HL-60 (cell line): ENCODE results near the gene SLC7A4.
A peak's percentile ranks its signal among the peaks of the same experiment; 100 is the strongest.

Source experiments
- POLR2AphosphoS5 ChIP-seq: IDR thresholded peaks from 2 replicates; pipeline ENCODE4 v1.6.1; 2012; ENCODE audit warnings: low read depth
- TF ChIP-seq, protein P1 (sequence below): IDR thresholded peaks from one replicate; pipeline ENCODE4 v1.5.1; 2011; ENCODE audit warnings: low read length, control low read depth, inconsistent platforms; ENCODE audit not compliant: insufficient read depth
- TF ChIP-seq, protein P2 (sequence below): IDR thresholded peaks from 2 replicates; pipeline ENCODE4 v1.6.1; 2012; ENCODE audit warnings: low read depth; ENCODE audit not compliant: insufficient replicate concordance

DNA sequence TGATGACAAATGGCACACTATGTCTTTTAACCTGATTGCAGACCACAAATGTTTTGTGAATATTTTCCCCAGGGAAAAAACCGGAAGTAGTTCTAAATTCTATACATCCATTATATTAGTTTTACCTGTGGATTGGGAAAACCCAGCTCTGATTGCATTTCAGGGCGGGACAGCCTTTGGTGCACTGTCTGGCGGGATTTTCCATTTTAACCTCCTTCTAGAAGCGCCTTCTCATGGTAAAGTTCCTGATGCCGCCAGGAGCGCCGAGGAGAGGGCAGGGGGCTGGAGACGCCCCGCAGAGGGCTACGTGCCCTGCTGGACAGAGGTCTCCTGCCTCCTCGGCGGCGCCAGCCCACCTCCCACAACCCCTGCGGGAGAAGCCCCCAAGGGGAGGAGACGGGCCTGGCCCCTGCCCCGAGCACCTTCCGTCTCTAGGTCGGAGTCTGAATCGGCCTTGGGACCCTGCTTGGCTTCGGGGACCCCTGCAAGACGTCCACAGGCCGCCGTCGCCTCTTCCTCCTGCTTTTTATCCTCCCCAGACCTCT is 18.6 kb downstream of the SLC7A4 start:
- TF ChIP-seq, protein P1, sequence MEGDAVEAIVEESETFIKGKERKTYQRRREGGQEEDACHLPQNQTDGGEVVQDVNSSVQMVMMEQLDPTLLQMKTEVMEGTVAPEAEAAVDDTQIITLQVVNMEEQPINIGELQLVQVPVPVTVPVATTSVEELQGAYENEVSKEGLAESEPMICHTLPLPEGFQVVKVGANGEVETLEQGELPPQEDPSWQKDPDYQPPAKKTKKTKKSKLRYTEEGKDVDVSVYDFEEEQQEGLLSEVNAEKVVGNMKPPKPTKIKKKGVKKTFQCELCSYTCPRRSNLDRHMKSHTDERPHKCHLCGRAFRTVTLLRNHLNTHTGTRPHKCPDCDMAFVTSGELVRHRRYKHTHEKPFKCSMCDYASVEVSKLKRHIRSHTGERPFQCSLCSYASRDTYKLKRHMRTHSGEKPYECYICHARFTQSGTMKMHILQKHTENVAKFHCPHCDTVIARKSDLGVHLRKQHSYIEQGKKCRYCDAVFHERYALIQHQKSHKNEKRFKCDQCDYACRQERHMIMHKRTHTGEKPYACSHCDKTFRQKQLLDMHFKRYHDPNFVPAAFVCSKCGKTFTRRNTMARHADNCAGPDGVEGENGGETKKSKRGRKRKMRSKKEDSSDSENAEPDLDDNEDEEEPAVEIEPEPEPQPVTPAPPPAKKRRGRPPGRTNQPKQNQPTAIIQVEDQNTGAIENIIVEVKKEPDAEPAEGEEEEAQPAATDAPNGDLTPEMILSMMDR = no peak
- TF ChIP-seq, protein P2, sequence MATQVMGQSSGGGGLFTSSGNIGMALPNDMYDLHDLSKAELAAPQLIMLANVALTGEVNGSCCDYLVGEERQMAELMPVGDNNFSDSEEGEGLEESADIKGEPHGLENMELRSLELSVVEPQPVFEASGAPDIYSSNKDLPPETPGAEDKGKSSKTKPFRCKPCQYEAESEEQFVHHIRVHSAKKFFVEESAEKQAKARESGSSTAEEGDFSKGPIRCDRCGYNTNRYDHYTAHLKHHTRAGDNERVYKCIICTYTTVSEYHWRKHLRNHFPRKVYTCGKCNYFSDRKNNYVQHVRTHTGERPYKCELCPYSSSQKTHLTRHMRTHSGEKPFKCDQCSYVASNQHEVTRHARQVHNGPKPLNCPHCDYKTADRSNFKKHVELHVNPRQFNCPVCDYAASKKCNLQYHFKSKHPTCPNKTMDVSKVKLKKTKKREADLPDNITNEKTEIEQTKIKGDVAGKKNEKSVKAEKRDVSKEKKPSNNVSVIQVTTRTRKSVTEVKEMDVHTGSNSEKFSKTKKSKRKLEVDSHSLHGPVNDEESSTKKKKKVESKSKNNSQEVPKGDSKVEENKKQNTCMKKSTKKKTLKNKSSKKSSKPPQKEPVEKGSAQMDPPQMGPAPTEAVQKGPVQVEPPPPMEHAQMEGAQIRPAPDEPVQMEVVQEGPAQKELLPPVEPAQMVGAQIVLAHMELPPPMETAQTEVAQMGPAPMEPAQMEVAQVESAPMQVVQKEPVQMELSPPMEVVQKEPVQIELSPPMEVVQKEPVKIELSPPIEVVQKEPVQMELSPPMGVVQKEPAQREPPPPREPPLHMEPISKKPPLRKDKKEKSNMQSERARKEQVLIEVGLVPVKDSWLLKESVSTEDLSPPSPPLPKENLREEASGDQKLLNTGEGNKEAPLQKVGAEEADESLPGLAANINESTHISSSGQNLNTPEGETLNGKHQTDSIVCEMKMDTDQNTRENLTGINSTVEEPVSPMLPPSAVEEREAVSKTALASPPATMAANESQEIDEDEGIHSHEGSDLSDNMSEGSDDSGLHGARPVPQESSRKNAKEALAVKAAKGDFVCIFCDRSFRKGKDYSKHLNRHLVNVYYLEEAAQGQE = peak; percentile 16
- no peak for TF ChIP-seq POLR2AphosphoS5
